PC-9 (cell line): Measurements from ENCODE around the gene IL1RL2. TPM values are rescaled to one million over a fixed set of nuclear protein-coding genes. Genes with fewer than 3 reads are reported as not detected.

ENCODE experiments used
- BruUV-seq: library from RNA; stranded (reverse); fragments of 400-500 nt; replicated peaks from 2 replicates; lab custom pipeline; 2021; lab: Mats Ljungman, UMichigan
- CTCF ChIA-PET: fragments of 300-600 bp; sonication (Branson Sonifier 250); formaldehyde crosslinking; loops from one replicate; lab custom pipeline; 2022; ENCODE audit warnings: antibody characterized with exemption; lab: Charles Lee
- POLR2A ChIA-PET: fragments of 300-600 bp; sonication (Branson Sonifier 250); formaldehyde crosslinking; loops from one replicate; lab custom pipeline; 2022; ENCODE audit warnings: antibody characterized with exemption; ENCODE audit not compliant: unreplicated experiment; lab: Charles Lee
- DNase-seq, 2 experiments: peaks; one replicate each; pipeline versions ENCODE4 v3.0.0 to v3.0.0-alpha.2; 2015 to 2022; ENCODE audit warnings: mixed read lengths in 1 of 2
- H2AFZ ChIP-seq: fragments of 200-600 bp; sonication (generic); 2 replicates; pipeline ENCODE4 v1.8.1; 2017; ENCODE audit warnings: antibody characterized with exemption
- H3F3A ChIP-seq: fragments of 200-600 bp; sonication (generic); 2 replicates; pipeline ENCODE4 v1.8.1; 2017; ENCODE audit warnings: antibody characterized with exemption, mild to moderate bottlenecking, low read depth; ENCODE audit not compliant: insufficient read depth
- H3K27ac ChIP-seq: fragments of 200-600 bp; sonication (generic); 2 replicates; pipeline ENCODE4 v1.6.1; 2016; ENCODE audit warnings: mixed run types
- H3K27me3 ChIP-seq: fragments of 200-600 bp; sonication (generic); 2 replicates; pipeline ENCODE4 v1.6.1; 2016; ENCODE audit warnings: low read depth, mixed run types; ENCODE audit not compliant: insufficient read depth
- H3K36me3 ChIP-seq: fragments of 200-600 bp; sonication (generic); 2 replicates; pipeline ENCODE4 v1.6.1; 2016; ENCODE audit warnings: low read depth, mixed run types
- H3K4me1 ChIP-seq: fragments of 200-600 bp; sonication (generic); replicated peaks from 2 replicates; pipeline ENCODE4 v1.6.1; 2016; ENCODE audit warnings: mixed run types; ENCODE audit not compliant: insufficient read depth
- H3K4me2 ChIP-seq: fragments of 200-600 bp; sonication (generic); 2 replicates; pipeline ENCODE4 v1.6.1; 2017; ENCODE audit warnings: mixed run types
- H3K4me3 ChIP-seq: fragments of 200-600 bp; sonication (generic); 2 replicates; pipeline ENCODE4 v1.6.1; 2016; ENCODE audit warnings: mixed run types
- H3K79me2 ChIP-seq: fragments of 200-600 bp; sonication (generic); 2 replicates; pipeline ENCODE4 v1.6.1; 2017; ENCODE audit warnings: low read depth, mixed run types
- H3K9me2 ChIP-seq: fragments of 200-600 bp; sonication (generic); 2 replicates; pipeline ENCODE4 v1.8.1; 2017; ENCODE audit warnings: mild to moderate bottlenecking; ENCODE audit not compliant: insufficient read depth
- H3K9me3 ChIP-seq: fragments of 200-600 bp; sonication (generic); 2 replicates; pipeline ENCODE4 v1.8.1; 2016; ENCODE audit warnings: low read depth; ENCODE audit not compliant: insufficient read depth
- H4K20me1 ChIP-seq: fragments of 200-600 bp; sonication (generic); 2 replicates; pipeline ENCODE4 v1.8.1; 2017; ENCODE audit not compliant: insufficient read depth
- CTCF ChIP-seq: fragments of 200-600 bp; sonication (generic); conservative IDR thresholded peaks from 2 replicates; pipeline ENCODE4 v1.6.1; 2017; ENCODE audit warnings: mixed run types, antibody characterized with exemption, mild to moderate bottlenecking, moderate library complexity
- EZH2 ChIP-seq: fragments of 200-600 bp; sonication (generic); IDR thresholded peaks from 2 replicates; pipeline ENCODE4 v1.8.0; 2017; ENCODE audit warnings: antibody characterized with exemption, low read depth
- intact Hi-C: fragments of 100-400 bp; cut with micrococcal nuclease; formaldehyde crosslinking; loops from one replicate; pipeline ENCODE4 v1.10.0; 2022; ENCODE audit not compliant: unreplicated experiment
- total RNA-seq: library from RNA; stranded (reverse); gene quantifications from 2 replicates; pipeline ENCODE4 v1.2.3, GENCODE V29; 2021

IL1RL2 gene
- total RNA-seq, 1 experiment from 2014 or later, result 1.9 TPM

- no peak overlapping the region for H3K27ac ChIP-seq
- peak overlapping the region; percentile 62 for H3K4me2 ChIP-seq
- peak overlapping the region; percentile 6; the same call in 1 of the 2 replicates for H3K4me3 ChIP-seq
- ChIA-PET POLR2A (interaction anchor here (0.5 to 0.7 kb wide), 2 partner anchors 43 to 200 kb away, joined by 3 to 6 read pairs; no protein-coding TSS in a partner anchor), CTCF (interaction anchor here (0.6 to 1.1 kb wide), 4 partner anchors 10 to 105 kb away, joined by 4 to 11 read pairs (median 4); partner anchors contain the start of gene IL18R1)
- no peaks in the 10 kb centered on the region for H3F3A ChIP-seq
- no peaks in the 10 kb centered on the region for H4K20me1 ChIP-seq
- peaks cover 9% of the 10 kb centered on the region for H3K4me1 ChIP-seq
- H3K9me2 ChIP-seq, result no peaks in the 10 kb centered on the region
- TF ChIP-seq EZH2 (no peak), CTCF (peak; percentile 48)
- no peaks in the 10 kb centered on the region for H3K79me2 ChIP-seq
- H3K27me3 ChIP-seq, result no peaks in the 10 kb centered on the region
- peak overlapping the region; percentile 67; the same call in 1 of the 2 replicates for H2AFZ ChIP-seq
- intact Hi-C loops, result loop anchor here (1.0 to 10.0 kb wide), 4 partner anchors 105 to 454 kb away; partner anchors contain the start of gene SLC9A2
- no peaks in the 10 kb centered on the region for H3K36me3 ChIP-seq
- no peaks in the 10 kb centered on the region for H3K9me3 ChIP-seq
- peak in 1 of 2 experiments; percentile 69 for DNase-seq
- BruUV-seq, result no TSS peak
These were observed 64.4 kb downstream of the IL1RL2 start for GRCh38 chr2:102251042-102251848.

- no peak overlapping the region for H3K27ac ChIP-seq
- no peak overlapping the region for H3K4me3 ChIP-seq
- DNase-seq, result no peak
- H3K4me2 ChIP-seq, result no peak overlapping the region
- H3K9me2 ChIP-seq, result no peaks in the 10 kb centered on the region
- no peaks in the 10 kb centered on the region for H3K79me2 ChIP-seq
- no peak for TF ChIP-seq EZH2
- TF ChIP-seq CTCF, result no peak
- peaks cover 9% of the 10 kb centered on the region for H3K4me1 ChIP-seq
- H2AFZ ChIP-seq, result no peak overlapping the region
- no peaks in the 10 kb centered on the region for H3K9me3 ChIP-seq
- H3K27me3 ChIP-seq, result no peaks in the 10 kb centered on the region
- H4K20me1 ChIP-seq, result no peaks in the 10 kb centered on the region
- ChIA-PET CTCF (interaction anchor here (0.6 to 0.9 kb wide), 2 partner anchors 11 to 104 kb away, joined by 4 to 5 read pairs; partner anchors contain the start of gene IL18R1), POLR2A (interaction anchor here (0.7 kb wide), 1 partner anchor 200 kb away, joined by 6 read pairs; no protein-coding TSS in a partner anchor)
- no peaks in the 10 kb centered on the region for H3K36me3 ChIP-seq
- no peaks in the 10 kb centered on the region for H3F3A ChIP-seq
- no TSS peak for BruUV-seq
- intact Hi-C loops, result loop anchor here (1.0 to 10.0 kb wide), 4 partner anchors 104 to 453 kb away; partner anchors contain the start of gene SLC9A2
These were observed 65.0 kb downstream of the IL1RL2 start for GRCh38 chr2:102251849-102252203.

- H3K4me1 ChIP-seq, result peaks cover 9% of the 10 kb centered on the region
- no peaks in the 10 kb centered on the region for H3K36me3 ChIP-seq
- POLR2A ChIA-PET, result no interaction called here
- H4K20me1 ChIP-seq, result no peaks in the 10 kb centered on the region
- no peaks in the 10 kb centered on the region for H3K9me3 ChIP-seq
- no TSS peak for BruUV-seq
- no peak overlapping the region for H2AFZ ChIP-seq
- intact Hi-C loops, result loop anchor here (5.0 to 10.0 kb wide), 2 partner anchors 365 to 453 kb away; partner anchors contain the start of gene SLC9A2
- H3K79me2 ChIP-seq, result no peaks in the 10 kb centered on the region
- no peaks in the 10 kb centered on the region for H3F3A ChIP-seq
- DNase-seq, result no peak
- no peaks in the 10 kb centered on the region for H3K27me3 ChIP-seq
- TF ChIP-seq EZH2, result no peak
- no peak for TF ChIP-seq CTCF
- no peak overlapping the region for H3K4me2 ChIP-seq
- no peak overlapping the region for H3K4me3 ChIP-seq
- no peaks in the 10 kb centered on the region for H3K9me2 ChIP-seq
- H3K27ac ChIP-seq, result no peak overlapping the region
- CTCF ChIA-PET, result interaction anchor here (0.6 to 0.9 kb wide), 2 partner anchors 11 to 104 kb away, joined by 4 to 5 read pairs; partner anchors contain the start of gene IL18R1
These were observed 65.4 kb downstream of the IL1RL2 start for GRCh38 chr2:102252236-102252635.
